DMS53 (cell line): Measurements from ENCODE around the gene UVRAG.
A peak's percentile ranks its signal among the peaks of the same experiment; 100 is the strongest.

ENCODE experiments used
- DNase-seq: peaks from one replicate; lab custom pipeline; 2025; lab: John Stamatoyannopoulos, UW

The UVRAG gene

GRCh38 chr11:75784085-75784478, 30.9 kb upstream of the UVRAG start:
- no peak for DNase-seq

GRCh38 chr11:75784506-75784905, 30.5 kb upstream of the UVRAG start:
- no peak for DNase-seq

GRCh38 chr11:75785187-75785586, 29.8 kb upstream of the UVRAG start:
- DNase-seq = no peak

- DNase-seq = peak; percentile 97
These were observed 28.8 kb upstream of the UVRAG start for GRCh38 chr11:75786101-75786736.

- no peak for DNase-seq
These were observed 25.5 kb upstream of the UVRAG start for GRCh38 chr11:75789521-75789920.

- no peak for DNase-seq
These were observed 24.0 kb upstream of the UVRAG start for GRCh38 chr11:75790986-75791385.

GRCh38 chr11:75792127-75792731, 22.8 kb upstream of the UVRAG start:
- no peak for DNase-seq

- no peak for DNase-seq
These were observed 21.8 kb upstream of the UVRAG start for GRCh38 chr11:75792997-75793800.

GRCh38 chr11:75793966-75794365, 21.0 kb upstream of the UVRAG start:
- no peak for DNase-seq

GRCh38 chr11:75795276-75796090, 19.5 kb upstream of the UVRAG start:
- DNase-seq = no peak

- DNase-seq = no peak
These were observed 18.9 kb upstream of the UVRAG start for GRCh38 chr11:75796091-75796435.

GRCh38 chr11:75797116-75797515, 17.9 kb upstream of the UVRAG start:
- DNase-seq = no peak

GRCh38 chr11:75797792-75798191, 17.2 kb upstream of the UVRAG start:
- no peak for DNase-seq

GRCh38 chr11:75800136-75800675, 14.8 kb upstream of the UVRAG start:
- no peak for DNase-seq

- no peak for DNase-seq
These were observed 14.2 kb upstream of the UVRAG start for GRCh38 chr11:75800728-75801361.

GRCh38 chr11:75801362-75802020, 13.5 kb upstream of the UVRAG start:
- no peak for DNase-seq

GRCh38 chr11:75802021-75802912, 12.7 kb upstream of the UVRAG start:
- DNase-seq = no peak

- peak; percentile 90 for DNase-seq
These were observed 11.8 kb upstream of the UVRAG start for GRCh38 chr11:75802913-75803820.

GRCh38 chr11:75809111-75809510, 5.9 kb upstream of the UVRAG start:
- DNase-seq = no peak
